Endothelial cell of hepatic sinusoid (primary cell): ENCODE data around the gene ERBIN.
"Not testable (repeated sequence)": the region's sequence is repeated elsewhere in the genome, so short reads cannot be mapped to it uniquely, and the experiment has no call there.

ENCODE experiments used
- in situ Hi-C: cut with HindIII; loops from 2 replicates; pipeline ENCODE4 v1.10.0; 2017; ENCODE audit warnings: low sequenced_read_pairs

ERBIN gene

DNA sequence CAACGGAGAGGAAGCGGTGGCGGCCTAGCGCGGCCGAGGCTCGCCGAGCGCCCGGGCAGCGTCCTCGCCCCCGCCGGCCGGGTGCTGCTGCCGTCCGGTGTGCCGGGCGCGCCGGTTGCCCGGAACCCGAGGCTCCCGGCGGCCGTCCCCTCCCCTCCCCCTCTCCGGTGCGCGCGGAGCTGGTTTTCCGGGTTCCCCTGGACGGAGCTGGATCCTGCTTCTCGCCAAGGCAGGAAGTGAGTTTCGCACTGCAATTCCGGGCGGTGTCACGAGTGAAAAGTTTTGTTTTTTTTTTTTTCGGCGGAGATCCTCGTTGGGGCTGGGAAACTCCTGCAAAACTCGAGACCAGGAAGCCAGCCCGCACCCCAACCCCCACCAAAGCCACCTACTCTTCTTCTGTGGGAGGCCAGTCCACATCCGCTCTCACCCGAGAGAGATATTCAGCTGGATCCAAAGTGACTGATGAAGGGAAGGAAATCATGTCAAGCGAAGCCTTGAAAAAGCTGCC lies at the start of gene ERBIN:
ERBIN (plus strand) TSS at position 300 of the 508 bp plus-strand sequence. CDS start 66,144 bp downstream, outside the sequence.
- in situ Hi-C loops: no loop called here

DNA sequence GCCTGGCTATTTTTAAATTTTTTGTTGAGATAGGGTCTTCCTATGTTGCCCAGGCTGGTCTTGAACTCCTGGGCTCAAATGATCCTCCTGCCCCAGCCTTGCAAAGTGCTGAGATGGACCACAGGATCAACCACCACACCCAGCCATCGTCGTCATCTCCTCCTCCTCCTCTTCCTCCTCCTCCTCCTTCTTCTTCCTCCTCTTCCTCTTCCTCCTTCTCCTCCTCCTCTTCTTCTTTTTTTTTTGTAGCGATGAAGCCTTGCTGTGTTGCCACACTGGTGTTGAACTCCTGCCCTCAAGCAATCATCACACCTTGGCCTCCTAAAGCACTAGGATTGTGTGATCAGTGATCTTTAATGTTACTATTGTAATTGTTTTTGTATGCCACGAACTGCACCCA lies 49.4 kb upstream of the ERBIN start:
- in situ Hi-C loops: no loop called here

DNA sequence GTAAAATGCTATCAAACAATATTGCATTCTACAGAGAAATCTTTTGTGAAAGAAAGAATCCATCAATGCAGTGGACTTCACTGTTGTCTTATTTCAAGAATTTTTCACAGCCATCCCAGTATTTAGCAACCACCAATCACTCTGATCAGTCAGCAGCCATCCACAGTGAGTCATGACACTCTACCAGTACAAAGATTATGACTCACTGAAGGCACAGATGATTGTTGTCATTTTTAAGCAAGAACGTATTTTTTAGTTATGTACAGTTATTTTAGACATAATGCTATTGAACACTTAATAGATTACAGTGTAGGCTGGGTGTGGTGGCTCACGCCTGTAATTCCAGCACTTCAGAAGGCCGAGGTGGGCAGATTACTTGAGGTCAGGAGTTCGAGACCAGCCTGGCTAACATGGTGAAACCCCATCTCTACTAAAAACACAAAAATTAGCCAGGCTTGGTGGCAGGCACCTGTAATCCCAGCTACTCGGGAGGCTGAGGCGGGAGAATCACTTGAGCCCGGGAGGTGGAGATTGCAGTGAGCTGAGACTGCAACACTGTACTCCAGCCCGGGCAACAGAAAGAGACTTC lies 46.6 kb upstream of the ERBIN start:
- in situ Hi-C loops: not testable (repeated sequence)

GRCh38 chr5:65880496-65881072 lies 45.8 kb upstream of the ERBIN start:
- in situ Hi-C loops: no loop called here

DNA sequence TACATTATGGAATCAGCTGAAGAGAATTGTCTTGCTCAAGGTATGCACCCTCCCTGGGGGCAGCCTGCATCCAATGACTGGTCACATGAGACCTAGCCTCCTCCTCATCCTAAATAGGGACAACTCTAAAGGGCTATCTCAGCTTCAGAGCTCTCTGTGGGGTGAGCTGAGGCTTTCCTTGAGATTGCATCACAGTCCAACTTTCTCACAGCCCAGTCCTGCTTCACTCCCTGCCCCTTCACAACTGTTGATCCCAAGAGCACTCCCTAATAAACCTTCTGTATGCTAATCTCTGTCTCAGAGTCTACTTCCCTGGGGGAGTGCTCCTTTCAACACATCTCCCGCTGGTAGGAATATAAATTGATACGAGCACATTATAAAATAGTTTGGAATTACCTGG lies 44.1 kb upstream of the ERBIN start:
- in situ Hi-C loops: no loop called here

DNA sequence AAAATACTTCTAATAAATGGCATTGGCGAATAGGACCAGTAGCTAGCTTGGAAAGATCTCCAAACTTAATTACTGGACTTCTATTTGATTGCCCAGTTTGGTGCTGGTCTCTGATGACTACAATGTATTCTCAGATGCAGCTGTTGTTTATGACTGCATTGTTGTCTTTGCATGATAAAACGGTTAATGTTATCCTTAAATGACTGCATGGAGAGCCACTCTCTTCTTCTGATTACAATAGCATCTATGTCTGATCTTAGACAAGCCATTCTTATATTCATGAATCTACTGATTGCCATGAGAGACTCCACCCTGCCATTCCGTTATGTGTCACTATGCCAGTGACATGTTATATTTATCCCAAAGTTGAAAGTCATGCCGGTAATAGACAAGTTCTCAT lies 42.9 kb upstream of the ERBIN start:
- in situ Hi-C loops: no loop called here

DNA sequence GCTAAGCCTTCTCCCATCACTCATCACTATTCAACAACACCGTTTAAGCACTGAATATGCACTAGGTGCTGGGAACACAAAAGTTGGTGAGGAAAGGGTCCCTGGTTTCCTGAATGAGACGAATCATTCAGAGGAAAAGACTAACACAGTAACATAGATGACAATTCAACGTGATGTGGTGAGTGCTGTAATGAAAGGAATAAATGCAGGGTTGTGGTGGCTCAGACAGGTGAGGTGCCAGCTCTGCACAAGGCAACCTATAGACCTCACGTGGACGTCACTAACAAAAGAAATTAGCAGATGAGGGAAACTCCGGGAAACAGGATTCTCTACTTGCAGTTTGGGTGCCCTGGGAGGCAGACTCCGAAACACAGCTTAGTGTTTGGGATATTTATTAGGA lies 40.0 kb upstream of the ERBIN start:
- in situ Hi-C loops: no loop called here

DNA sequence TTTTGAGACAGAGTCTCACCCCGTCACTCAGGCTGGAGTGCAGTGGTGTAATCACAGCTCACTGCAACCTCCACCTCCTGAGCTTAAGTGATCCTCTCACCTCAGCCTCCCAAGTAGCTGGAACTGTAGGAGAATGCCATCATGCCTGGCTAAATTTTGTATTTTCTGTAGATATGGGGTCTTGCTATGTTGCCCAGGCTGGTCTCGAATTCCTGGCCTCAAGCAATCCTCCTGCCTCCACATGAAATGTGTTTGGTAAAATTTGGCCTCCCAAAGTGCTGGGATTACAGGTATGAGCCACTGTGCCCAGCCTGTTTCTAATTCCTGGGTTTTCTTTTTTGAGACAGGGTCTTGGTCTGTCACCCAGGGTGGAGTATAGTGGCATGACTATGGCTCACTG lies 34.4 kb upstream of the ERBIN start:
- in situ Hi-C loops: not testable (repeated sequence)

GRCh38 chr5:65892801-65893200 lies 33.6 kb upstream of the ERBIN start:
- in situ Hi-C loops: no loop called here

DNA sequence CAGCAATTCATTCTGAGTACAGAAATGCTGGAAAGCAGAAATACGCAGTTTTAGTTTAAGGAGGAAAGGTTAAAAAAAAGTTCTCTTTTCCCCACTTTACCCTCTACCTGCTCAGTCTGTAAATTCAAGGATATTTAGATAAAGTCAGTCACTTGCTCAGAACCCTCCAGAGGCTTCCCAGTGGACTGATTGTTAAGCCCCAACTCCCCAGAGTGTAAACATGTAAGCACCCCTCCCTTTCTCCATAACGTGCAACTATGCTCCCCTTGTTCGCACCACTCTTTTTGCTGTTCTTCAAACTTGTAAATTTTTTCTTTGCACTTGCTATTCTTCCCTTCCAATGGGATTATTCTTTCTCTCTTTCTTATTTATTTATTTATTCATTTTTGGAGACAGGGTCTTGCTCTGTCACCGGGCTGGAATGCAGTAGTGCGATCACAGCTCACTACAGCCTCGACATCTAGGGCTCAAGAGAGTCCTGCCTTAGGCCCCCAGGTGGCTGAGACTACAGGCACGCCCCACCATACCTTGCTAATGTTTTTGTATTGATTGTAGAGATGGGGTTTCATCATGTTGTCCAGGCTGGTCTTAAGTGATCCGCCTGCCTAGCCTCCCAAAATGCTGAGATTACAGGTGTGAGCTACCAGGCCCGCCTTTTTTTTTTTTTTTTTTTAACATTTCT lies 32.5 kb upstream of the ERBIN start:
- in situ Hi-C loops: no loop called here

DNA sequence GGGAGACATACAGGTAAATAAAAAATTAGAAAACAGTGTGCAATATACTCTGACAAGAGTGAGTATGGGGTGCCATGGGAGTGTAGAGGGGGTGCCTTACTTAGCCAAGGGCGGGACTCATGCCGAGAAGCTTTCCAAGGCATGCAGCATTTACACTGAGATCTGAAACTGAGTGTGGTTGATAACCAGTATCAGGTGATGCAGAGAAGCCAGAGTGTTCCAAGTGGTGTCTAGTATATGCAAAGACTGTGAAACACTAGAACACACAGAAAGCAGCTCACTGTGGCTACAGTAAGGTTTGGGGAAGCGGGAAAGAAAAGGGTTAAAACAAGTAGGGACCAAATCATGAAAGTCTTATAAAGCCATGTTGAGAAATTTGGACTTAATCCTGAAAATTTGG lies 30.5 kb upstream of the ERBIN start:
- in situ Hi-C loops: loop anchor here (5.0 kb wide), 1 partner anchor 54 kb away; no protein-coding TSS in a partner anchor

- in situ Hi-C loops: no loop called here
These were observed 25.6 kb upstream of the ERBIN start for GRCh38 chr5:65900746-65901145.

DNA sequence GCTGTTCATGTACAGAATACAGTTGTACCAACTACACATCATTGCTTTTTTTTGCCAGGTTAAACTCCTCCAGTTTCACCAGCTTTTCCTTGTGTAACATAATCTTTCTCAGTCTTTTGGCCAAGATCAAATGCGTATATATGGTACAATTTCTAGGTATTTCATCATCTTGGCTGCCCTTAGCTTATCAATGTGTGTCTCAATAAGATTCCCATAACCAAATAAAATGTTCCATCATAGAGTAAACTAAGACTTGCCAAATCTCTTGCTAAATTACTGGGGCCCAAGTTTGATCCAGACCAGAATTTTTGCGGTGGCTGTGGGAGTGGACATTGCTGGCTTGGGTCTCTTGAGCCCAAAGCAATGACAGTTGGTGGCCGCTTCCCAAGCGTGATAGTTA lies 24.3 kb upstream of the ERBIN start:
- in situ Hi-C loops: no loop called here

DNA sequence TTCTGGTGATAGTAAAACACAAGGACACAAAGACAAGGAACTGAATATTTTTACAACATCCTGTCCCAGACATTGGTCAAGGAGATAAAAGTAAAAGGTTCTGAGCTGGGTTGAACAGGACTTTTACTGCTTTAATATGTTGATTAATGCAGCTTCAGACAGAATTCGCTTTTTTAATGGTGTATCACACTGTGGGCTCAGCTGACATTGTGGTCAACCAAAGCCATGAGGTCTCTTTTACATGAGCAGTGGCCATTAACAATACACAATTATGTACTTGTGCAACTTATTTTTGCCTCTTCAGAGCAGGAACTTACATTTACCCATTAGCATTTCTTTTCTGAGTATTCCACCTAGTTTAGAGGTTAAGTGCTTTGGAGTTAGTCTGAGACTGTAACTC lies 22.8 kb upstream of the ERBIN start:
- in situ Hi-C loops: no loop called here

DNA sequence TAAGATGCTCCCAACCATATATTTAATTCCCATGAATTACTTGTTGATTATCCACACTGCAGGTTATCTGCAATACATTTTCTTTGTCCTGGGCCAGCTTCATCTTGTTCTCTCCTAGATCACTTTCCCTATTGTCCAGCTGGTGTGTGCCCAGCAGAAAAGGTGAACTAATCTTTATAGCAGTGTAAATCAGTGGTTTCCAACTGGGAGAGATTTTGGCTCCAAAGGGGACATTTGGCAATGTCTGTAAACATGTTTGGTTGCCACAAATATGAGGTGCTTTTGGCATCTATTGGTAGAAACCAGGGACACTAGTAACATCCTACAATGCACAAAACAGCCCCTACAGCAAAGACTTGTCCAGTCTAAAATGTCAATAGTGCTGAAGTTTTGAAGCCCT lies 20.1 kb upstream of the ERBIN start:
- in situ Hi-C loops: no loop called here

GRCh38 chr5:65907135-65907534 lies 19.2 kb upstream of the ERBIN start:
- in situ Hi-C loops: no loop called here

- in situ Hi-C loops: loop anchor here (5.0 kb wide), 1 partner anchor 87 kb away; no protein-coding TSS in a partner anchor
These were observed 15.7 kb upstream of the ERBIN start for GRCh38 chr5:65910711-65911110.

GRCh38 chr5:65912311-65912710 lies 14.1 kb upstream of the ERBIN start:
- in situ Hi-C loops: loop anchor here (5.0 kb wide), 1 partner anchor 85 kb away; no protein-coding TSS in a partner anchor

DNA sequence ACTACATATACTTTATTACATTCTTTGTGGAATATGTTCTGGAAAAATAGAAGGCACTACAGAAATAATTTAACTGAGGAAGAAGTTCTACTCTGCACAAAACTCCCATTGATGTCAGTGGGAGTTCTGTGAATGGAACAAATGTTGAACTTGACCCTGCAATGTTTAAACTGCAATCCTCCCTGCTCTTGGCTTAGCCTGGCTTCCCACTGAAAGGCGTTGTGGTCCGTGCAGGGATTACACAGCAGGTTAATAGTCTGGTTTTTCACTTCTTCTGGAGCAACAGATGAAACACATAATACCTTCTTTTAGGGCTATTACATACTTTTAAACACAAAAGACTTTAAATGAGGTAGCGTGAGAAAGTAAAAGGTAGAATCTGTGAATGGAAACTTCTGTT lies 12.9 kb upstream of the ERBIN start:
- in situ Hi-C loops: loop anchor here (5.0 kb wide), 1 partner anchor 84 kb away; no protein-coding TSS in a partner anchor

GRCh38 chr5:65914641-65915196 lies 11.7 kb upstream of the ERBIN start:
- in situ Hi-C loops: loop anchor here (5.0 kb wide), 1 partner anchor 83 kb away; no protein-coding TSS in a partner anchor

- in situ Hi-C loops: not testable (repeated sequence)
These were observed 10.7 kb upstream of the ERBIN start for GRCh38 chr5:65915661-65916060.

GRCh38 chr5:65916066-65916465 lies 10.3 kb upstream of the ERBIN start:
- in situ Hi-C loops: no loop called here
